HEK293 (cell line): ENCODE measurements around the gene GNAI2.
A peak's percentile ranks its signal among the peaks of the same experiment; 100 is the strongest.

Experiments
- EGR2 ChIP-seq: fragments of 450-650 bp; formaldehyde crosslinking; IDR thresholded peaks from 2 replicates; pipeline ENCODE4 v1.5.1; 2016; ENCODE audit warnings: low read depth, missing biosample characterization, missing genetic modification characterization
- GLI2 ChIP-seq: fragments of 450-650 bp; formaldehyde crosslinking; IDR thresholded peaks from 2 replicates; pipeline ENCODE4; 2017; ENCODE audit warnings: missing biosample characterization, missing genetic modification characterization, low read depth, borderline replicate concordance
- GLIS1 ChIP-seq: fragments of 450-650 bp; formaldehyde crosslinking; IDR thresholded peaks from 2 replicates; pipeline ENCODE4 v1.5.1; 2016; ENCODE audit warnings: missing biosample characterization, missing genetic modification characterization
- KLF1 ChIP-seq: fragments of 450-650 bp; formaldehyde crosslinking; IDR thresholded peaks from 2 replicates; pipeline ENCODE4 v1.5.1; 2016; ENCODE audit warnings: missing biosample characterization, missing genetic modification characterization
- KLF16 ChIP-seq: fragments of 450-650 bp; formaldehyde crosslinking; IDR thresholded peaks from 2 replicates; pipeline ENCODE4 v1.5.1; 2017; ENCODE audit warnings: missing biosample characterization, missing genetic modification characterization
- KLF7 ChIP-seq: fragments of 450-650 bp; formaldehyde crosslinking; IDR thresholded peaks from 2 replicates; pipeline ENCODE4 v1.5.1; 2016; ENCODE audit warnings: missing biosample characterization, missing genetic modification characterization, borderline replicate concordance
- SP3 ChIP-seq: fragments of 450-650 bp; formaldehyde crosslinking; IDR thresholded peaks from 2 replicates; pipeline ENCODE4 v1.5.1; 2016; ENCODE audit warnings: missing biosample characterization, missing genetic modification characterization
- TCF7L2 ChIP-seq: IDR thresholded peaks from 2 replicates; pipeline ENCODE4 v1.6.1; 2011; ENCODE audit warnings: low read depth, mild to moderate bottlenecking, inconsistent platforms, low read length, moderate library complexity, borderline replicate concordance
- ZBTB7A ChIP-seq: fragments of 450-650 bp; formaldehyde crosslinking; IDR thresholded peaks from 2 replicates; pipeline ENCODE4 v1.5.1; 2016; ENCODE audit warnings: low read depth, missing biosample characterization, missing genetic modification characterization
- ZNF121 ChIP-seq: fragments of 450-650 bp; formaldehyde crosslinking; IDR thresholded peaks from 2 replicates; pipeline ENCODE4 v1.5.1; 2016; ENCODE audit warnings: missing biosample characterization, missing genetic modification characterization
- ZNF146 ChIP-seq: fragments of 450-650 bp; formaldehyde crosslinking; IDR thresholded peaks from 2 replicates; pipeline ENCODE4 v1.5.1; 2016; ENCODE audit warnings: missing biosample characterization, missing genetic modification characterization
- ZNF2 ChIP-seq: fragments of 450-650 bp; formaldehyde crosslinking; IDR thresholded peaks from 2 replicates; pipeline ENCODE4 v1.5.1; 2016; ENCODE audit warnings: missing biosample characterization, missing genetic modification characterization
- ZNF23 ChIP-seq: fragments of 450-650 bp; formaldehyde crosslinking; IDR thresholded peaks from 2 replicates; pipeline ENCODE4 v1.5.1; 2016; ENCODE audit warnings: missing biosample characterization, missing genetic modification characterization, borderline replicate concordance
- ZNF423 ChIP-seq: fragments of 450-650 bp; formaldehyde crosslinking; IDR thresholded peaks from 2 replicates; pipeline ENCODE4 v1.5.1; 2016; ENCODE audit warnings: missing biosample characterization, missing genetic modification characterization
- ZNF501 ChIP-seq: fragments of 450-650 bp; formaldehyde crosslinking; IDR thresholded peaks from 2 replicates; pipeline ENCODE4 v1.5.1; 2016; ENCODE audit warnings: missing biosample characterization, missing genetic modification characterization
- ZNF530 ChIP-seq: fragments of 450-650 bp; formaldehyde crosslinking; IDR thresholded peaks from 2 replicates; pipeline ENCODE4 v1.5.1; 2016; ENCODE audit warnings: low read depth, missing biosample characterization, missing genetic modification characterization
- ZNF610 ChIP-seq: fragments of 450-650 bp; formaldehyde crosslinking; IDR thresholded peaks from 2 replicates; pipeline ENCODE4 v1.5.1; 2016; ENCODE audit warnings: missing biosample characterization, missing genetic modification characterization, borderline replicate concordance
- ZNF629 ChIP-seq: fragments of 450-650 bp; formaldehyde crosslinking; IDR thresholded peaks from 2 replicates; pipeline ENCODE4 v1.5.1; 2017; ENCODE audit warnings: missing biosample characterization, missing genetic modification characterization
- ZNF670 ChIP-seq: fragments of 450-650 bp; formaldehyde crosslinking; IDR thresholded peaks from 2 replicates; pipeline ENCODE4 v1.5.1; 2016; ENCODE audit warnings: missing biosample characterization, missing genetic modification characterization, low read depth
- ZXDB ChIP-seq: fragments of 450-650 bp; formaldehyde crosslinking; IDR thresholded peaks from 2 replicates; pipeline ENCODE4 v1.5.1; 2016; ENCODE audit warnings: missing biosample characterization, missing genetic modification characterization
- TF ChIP-seq, protein P1 (sequence below): fragments of 450-650 bp; formaldehyde crosslinking; IDR thresholded peaks from 2 replicates; pipeline ENCODE4 v1.5.1; 2016; ENCODE audit warnings: missing biosample characterization, missing genetic modification characterization
- TF ChIP-seq, protein P2 (sequence below): fragments of 450-650 bp; formaldehyde crosslinking; IDR thresholded peaks from 2 replicates; pipeline ENCODE4 v1.5.1; 2016; ENCODE audit warnings: missing biosample characterization, missing genetic modification characterization
- TF ChIP-seq, protein P3 (sequence below): fragments of 450-650 bp; formaldehyde crosslinking; IDR thresholded peaks from 2 replicates; pipeline ENCODE4 v1.5.1; 2016; ENCODE audit warnings: missing biosample characterization, missing genetic modification characterization
- TF ChIP-seq, protein P4 (sequence below): fragments of 450-650 bp; formaldehyde crosslinking; IDR thresholded peaks from 2 replicates; pipeline ENCODE4 v1.5.1; 2016; ENCODE audit warnings: missing biosample characterization, missing genetic modification characterization
- TF ChIP-seq, protein P5 (sequence below): fragments of 450-650 bp; formaldehyde crosslinking; IDR thresholded peaks from 2 replicates; pipeline ENCODE4 v1.5.1; 2017; ENCODE audit warnings: missing biosample characterization, missing genetic modification characterization
- TF ChIP-seq, protein P6 (sequence below): sonication (generic); formaldehyde crosslinking; IDR thresholded peaks from 2 replicates; pipeline ENCODE4 v1.8.1; 2022; ENCODE audit warnings: mild to moderate bottlenecking, moderate library complexity, missing genetic modification reagents

The GNAI2 gene

DNA sequence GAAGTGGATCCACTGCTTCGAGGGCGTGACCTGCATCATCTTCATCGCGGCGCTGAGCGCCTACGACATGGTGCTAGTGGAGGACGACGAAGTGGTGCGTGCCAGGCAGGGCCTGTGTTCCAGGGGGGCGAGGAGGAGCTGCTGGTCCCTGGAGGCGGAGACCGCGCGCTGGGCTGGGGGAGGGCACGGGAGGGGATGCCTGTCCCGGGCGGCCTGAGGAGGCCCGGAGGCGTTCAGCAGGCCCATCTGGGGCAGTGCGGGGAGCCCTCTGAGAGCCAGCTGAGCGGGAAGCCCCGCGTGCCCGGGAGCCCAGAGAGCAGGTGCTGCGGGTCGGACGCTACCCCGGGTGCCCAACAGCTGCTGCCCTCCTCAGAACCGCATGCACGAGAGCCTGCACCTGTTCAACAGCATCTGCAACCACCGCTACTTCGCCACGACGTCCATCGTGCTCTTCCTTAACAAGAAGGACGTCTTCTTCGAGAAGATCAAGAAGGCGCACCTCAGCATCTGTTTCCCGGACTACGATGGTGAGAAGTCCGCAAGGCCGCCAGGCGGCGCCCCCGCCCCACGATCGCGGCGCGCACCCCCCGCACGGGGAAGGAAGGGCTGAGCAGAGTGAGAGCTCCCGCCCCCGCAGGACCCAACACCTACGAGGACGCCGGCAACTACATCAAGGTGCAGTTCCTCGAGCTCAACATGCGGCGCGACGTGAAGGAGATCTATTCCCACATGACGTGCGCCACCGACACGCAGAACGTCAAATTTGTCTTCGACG, 41.7 kb upstream of the GNAI2 start (continued):
- no peak for TF ChIP-seq ZNF23 (tag by site-specific recombination)
- TF ChIP-seq ZNF146 (tag by site-specific recombination): no peak
- TF ChIP-seq, protein P1, sequence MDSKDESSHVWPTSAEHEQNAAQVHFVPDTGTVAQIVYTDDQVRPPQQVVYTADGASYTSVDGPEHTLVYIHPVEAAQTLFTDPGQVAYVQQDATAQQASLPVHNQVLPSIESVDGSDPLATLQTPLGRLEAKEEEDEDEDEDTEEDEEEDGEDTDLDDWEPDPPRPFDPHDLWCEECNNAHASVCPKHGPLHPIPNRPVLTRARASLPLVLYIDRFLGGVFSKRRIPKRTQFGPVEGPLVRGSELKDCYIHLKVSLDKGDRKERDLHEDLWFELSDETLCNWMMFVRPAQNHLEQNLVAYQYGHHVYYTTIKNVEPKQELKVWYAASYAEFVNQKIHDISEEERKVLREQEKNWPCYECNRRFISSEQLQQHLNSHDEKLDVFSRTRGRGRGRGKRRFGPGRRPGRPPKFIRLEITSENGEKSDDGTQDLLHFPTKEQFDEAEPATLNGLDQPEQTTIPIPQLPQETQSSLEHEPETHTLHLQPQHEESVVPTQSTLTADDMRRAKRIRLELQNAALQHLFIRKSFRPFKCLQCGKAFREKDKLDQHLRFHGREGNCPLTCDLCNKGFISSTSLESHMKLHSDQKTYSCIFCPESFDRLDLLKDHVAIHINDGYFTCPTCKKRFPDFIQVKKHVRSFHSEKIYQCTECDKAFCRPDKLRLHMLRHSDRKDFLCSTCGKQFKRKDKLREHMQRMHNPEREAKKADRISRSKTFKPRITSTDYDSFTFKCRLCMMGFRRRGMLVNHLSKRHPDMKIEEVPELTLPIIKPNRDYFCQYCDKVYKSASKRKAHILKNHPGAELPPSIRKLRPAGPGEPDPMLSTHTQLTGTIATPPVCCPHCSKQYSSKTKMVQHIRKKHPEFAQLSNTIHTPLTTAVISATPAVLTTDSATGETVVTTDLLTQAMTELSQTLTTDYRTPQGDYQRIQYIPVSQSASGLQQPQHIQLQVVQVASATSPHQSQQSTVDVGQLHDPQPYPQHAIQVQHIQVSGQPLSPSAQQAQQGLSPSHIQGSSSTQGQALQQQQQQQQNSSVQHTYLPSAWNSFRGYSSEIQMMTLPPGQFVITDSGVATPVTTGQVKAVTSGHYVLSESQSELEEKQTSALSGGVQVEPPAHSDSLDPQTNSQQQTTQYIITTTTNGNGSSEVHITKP (tag by site-specific recombination): 0 out of 2 replicates have a peak, but pooled peaks have one; percentile 21
- no peak for TF ChIP-seq KLF1 (tag by site-specific recombination)
- TF ChIP-seq, protein P2, sequence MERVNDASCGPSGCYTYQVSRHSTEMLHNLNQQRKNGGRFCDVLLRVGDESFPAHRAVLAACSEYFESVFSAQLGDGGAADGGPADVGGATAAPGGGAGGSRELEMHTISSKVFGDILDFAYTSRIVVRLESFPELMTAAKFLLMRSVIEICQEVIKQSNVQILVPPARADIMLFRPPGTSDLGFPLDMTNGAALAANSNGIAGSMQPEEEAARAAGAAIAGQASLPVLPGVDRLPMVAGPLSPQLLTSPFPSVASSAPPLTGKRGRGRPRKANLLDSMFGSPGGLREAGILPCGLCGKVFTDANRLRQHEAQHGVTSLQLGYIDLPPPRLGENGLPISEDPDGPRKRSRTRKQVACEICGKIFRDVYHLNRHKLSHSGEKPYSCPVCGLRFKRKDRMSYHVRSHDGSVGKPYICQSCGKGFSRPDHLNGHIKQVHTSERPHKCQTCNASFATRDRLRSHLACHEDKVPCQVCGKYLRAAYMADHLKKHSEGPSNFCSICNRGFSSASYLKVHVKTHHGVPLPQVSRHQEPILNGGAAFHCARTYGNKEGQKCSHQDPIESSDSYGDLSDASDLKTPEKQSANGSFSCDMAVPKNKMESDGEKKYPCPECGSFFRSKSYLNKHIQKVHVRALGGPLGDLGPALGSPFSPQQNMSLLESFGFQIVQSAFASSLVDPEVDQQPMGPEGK (tag by site-specific recombination): 0 out of 2 replicates have a peak, but pooled peaks have one; percentile 30
- peak; percentile 79 for TF ChIP-seq ZNF2 (tag by site-specific recombination)
- no peak for TF ChIP-seq ZNF610
- 0 out of 2 replicates have a peak, but pooled peaks have one; percentile 43 for TF ChIP-seq ZNF501 (tag by site-specific recombination)
- no peak for TF ChIP-seq KLF7 (tag by site-specific recombination)
- 0 out of 2 replicates have a peak, but pooled peaks have one; percentile 14 for TF ChIP-seq ZXDB (tag by site-specific recombination)
- no peak for TF ChIP-seq ZNF670 (tag by site-specific recombination)
- TF ChIP-seq, protein P3, sequence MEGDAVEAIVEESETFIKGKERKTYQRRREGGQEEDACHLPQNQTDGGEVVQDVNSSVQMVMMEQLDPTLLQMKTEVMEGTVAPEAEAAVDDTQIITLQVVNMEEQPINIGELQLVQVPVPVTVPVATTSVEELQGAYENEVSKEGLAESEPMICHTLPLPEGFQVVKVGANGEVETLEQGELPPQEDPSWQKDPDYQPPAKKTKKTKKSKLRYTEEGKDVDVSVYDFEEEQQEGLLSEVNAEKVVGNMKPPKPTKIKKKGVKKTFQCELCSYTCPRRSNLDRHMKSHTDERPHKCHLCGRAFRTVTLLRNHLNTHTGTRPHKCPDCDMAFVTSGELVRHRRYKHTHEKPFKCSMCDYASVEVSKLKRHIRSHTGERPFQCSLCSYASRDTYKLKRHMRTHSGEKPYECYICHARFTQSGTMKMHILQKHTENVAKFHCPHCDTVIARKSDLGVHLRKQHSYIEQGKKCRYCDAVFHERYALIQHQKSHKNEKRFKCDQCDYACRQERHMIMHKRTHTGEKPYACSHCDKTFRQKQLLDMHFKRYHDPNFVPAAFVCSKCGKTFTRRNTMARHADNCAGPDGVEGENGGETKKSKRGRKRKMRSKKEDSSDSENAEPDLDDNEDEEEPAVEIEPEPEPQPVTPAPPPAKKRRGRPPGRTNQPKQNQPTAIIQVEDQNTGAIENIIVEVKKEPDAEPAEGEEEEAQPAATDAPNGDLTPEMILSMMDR (tag by site-specific recombination): peak; percentile 91
- TF ChIP-seq GLIS1 (tag by site-specific recombination): peak; percentile 89
- TF ChIP-seq ZNF423: no peak
- peak; percentile 69; the same call in 1 of the 2 replicates for TF ChIP-seq EGR2 (tag by site-specific recombination)
- no peak for TF ChIP-seq ZNF121
- TF ChIP-seq, protein P4, sequence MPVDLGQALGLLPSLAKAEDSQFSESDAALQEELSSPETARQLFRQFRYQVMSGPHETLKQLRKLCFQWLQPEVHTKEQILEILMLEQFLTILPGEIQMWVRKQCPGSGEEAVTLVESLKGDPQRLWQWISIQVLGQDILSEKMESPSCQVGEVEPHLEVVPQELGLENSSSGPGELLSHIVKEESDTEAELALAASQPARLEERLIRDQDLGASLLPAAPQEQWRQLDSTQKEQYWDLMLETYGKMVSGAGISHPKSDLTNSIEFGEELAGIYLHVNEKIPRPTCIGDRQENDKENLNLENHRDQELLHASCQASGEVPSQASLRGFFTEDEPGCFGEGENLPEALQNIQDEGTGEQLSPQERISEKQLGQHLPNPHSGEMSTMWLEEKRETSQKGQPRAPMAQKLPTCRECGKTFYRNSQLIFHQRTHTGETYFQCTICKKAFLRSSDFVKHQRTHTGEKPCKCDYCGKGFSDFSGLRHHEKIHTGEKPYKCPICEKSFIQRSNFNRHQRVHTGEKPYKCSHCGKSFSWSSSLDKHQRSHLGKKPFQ (tag by site-specific recombination): 0 out of 2 replicates have a peak, but pooled peaks have one; percentile 35
- TF ChIP-seq TCF7L2: no peak
- no peak for TF ChIP-seq GLI2 (tag by site-specific recombination)
- TF ChIP-seq, protein P5, sequence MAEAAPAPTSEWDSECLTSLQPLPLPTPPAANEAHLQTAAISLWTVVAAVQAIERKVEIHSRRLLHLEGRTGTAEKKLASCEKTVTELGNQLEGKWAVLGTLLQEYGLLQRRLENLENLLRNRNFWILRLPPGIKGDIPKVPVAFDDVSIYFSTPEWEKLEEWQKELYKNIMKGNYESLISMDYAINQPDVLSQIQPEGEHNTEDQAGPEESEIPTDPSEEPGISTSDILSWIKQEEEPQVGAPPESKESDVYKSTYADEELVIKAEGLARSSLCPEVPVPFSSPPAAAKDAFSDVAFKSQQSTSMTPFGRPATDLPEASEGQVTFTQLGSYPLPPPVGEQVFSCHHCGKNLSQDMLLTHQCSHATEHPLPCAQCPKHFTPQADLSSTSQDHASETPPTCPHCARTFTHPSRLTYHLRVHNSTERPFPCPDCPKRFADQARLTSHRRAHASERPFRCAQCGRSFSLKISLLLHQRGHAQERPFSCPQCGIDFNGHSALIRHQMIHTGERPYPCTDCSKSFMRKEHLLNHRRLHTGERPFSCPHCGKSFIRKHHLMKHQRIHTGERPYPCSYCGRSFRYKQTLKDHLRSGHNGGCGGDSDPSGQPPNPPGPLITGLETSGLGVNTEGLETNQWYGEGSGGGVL: peak; percentile 54
- TF ChIP-seq KLF16 (tag by site-specific recombination): 0 out of 2 replicates have a peak, but pooled peaks have one; percentile 46
- 0 out of 2 replicates have a peak, but pooled peaks have one; percentile 63 for TF ChIP-seq ZNF629 (tag by site-specific recombination)
- peak; percentile 30; the same call in 1 of the 2 replicates for TF ChIP-seq SP3 (tag by site-specific recombination)
- no peak for TF ChIP-seq ZBTB7A
- TF ChIP-seq, protein P6, sequence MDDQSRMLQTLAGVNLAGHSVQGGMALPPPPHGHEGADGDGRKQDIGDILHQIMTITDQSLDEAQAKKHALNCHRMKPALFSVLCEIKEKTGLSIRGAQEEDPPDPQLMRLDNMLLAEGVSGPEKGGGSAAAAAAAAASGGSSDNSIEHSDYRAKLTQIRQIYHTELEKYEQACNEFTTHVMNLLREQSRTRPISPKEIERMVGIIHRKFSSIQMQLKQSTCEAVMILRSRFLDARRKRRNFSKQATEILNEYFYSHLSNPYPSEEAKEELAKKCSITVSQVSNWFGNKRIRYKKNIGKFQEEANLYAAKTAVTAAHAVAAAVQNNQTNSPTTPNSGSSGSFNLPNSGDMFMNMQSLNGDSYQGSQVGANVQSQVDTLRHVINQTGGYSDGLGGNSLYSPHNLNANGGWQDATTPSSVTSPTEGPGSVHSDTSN (CRISPR knock-in tag): no peak
- TF ChIP-seq ZNF530 (tag by site-specific recombination): no peak
